Transverse colon (tissue), 4 donors: Measurements from ENCODE around the gene RTL10. TPM values are rescaled to one million over a fixed set of nuclear protein-coding genes. Genes with fewer than 3 reads are reported as not detected.

ENCODE experiments used
- DNase-seq: peaks from one replicate; pipeline ENCODE4 v3.0.0-alpha.2; 2019
- H3K27ac ChIP-seq, 4 donors: fragments of 200-600 bp; sonication (generic); 2 replicates each; pipeline ENCODE4 v1.5.1; 2016 to 2018; ENCODE audit warnings: inconsistent platforms in 4 of 4
- H3K27me3 ChIP-seq: fragments of 200-600 bp; sonication (generic); 2 replicates; pipeline ENCODE4 v1.5.1; 2017; ENCODE audit warnings: inconsistent platforms
- H3K36me3 ChIP-seq, 4 donors: fragments of 200-600 bp; sonication (generic); 2 replicates each; pipeline ENCODE4 v1.5.1; 2017 to 2019; ENCODE audit warnings: inconsistent platforms in 4 of 4
- H3K4me1 ChIP-seq, 4 donors: fragments of 200-600 bp; sonication (generic); 2 replicates each; pipeline ENCODE4 v1.5.1; 2017 to 2020; ENCODE audit warnings: inconsistent platforms in 4 of 4
- H3K4me3 ChIP-seq, 4 donors: fragments of 200-600 bp; sonication (generic); 1 replicate in 1 of 4; 2 replicates in 3 of 4; pipeline versions ENCODE4 v1.5.1 to v1.6.1; 2017 to 2019; ENCODE audit warnings: inconsistent platforms in 4 of 4
- H3K9me3 ChIP-seq, 2 donors: fragments of 200-600 bp; sonication (generic); 2 replicates each; pipeline ENCODE4 v1.5.1; 2017 to 2019; ENCODE audit warnings: inconsistent platforms in 2 of 2
- EP300 ChIP-seq: sonication (generic); formaldehyde crosslinking; IDR thresholded peaks from one replicate; pipeline ENCODE4 v1.6.1; 2017; ENCODE audit warnings: antibody characterized with exemption, low read depth
- POLR2A ChIP-seq: fragments of 450-650 bp; IDR thresholded peaks from one replicate; pipeline ENCODE4 v1.6.1; 2016; ENCODE audit warnings: antibody characterized with exemption, mild to moderate bottlenecking, moderate library complexity
- POLR2AphosphoS5 ChIP-seq, 3 donors: sonication (generic); formaldehyde crosslinking; IDR thresholded peaks; one replicate each; pipeline ENCODE4 v1.6.1; 2016; ENCODE audit warnings: antibody characterized with exemption in 3 of 3
- WGBS, 2 donors: methylation state at CpG; one replicate each; pipeline ENCODE4 v1.1.5; 2018; ENCODE audit warnings: low coverage in 1 of 2; 5-methylcytosine and 5-hydroxymethylcytosine counted together
- in situ Hi-C, 4 donors: fragments of 200-750 bp; cut with MboI; loops; one replicate each; pipeline versions ENCODE4 v1.15.0 to v1.15.1; 2017; ENCODE audit warnings: low sequenced_read_pairs in 3 of 4, low pct_ligation_motif_present in 1 of 4, low pct_unique_long_range_greater_than_20kb in 1 of 4
- intact Hi-C: fragments of 100-400 bp; cut with DNase I; formaldehyde crosslinking; loops from one replicate; pipeline ENCODE4 v1.15.1; 2023; ENCODE audit warnings: low total_unique reads
- total RNA-seq, 4 donors: library from RNA; depleted of rRNA; stranded (reverse); fragments of >200 nt; gene quantifications; one replicate each; pipeline ENCODE4 v1.1.0, GENCODE V29; 2016
- TF ChIP-seq, protein P1 (sequence below), 5 experiments: fragments of 200-600 bp in 3 of 5; fragments of 450-650 bp in 2 of 5; sonication (generic) in 3 of 5; IDR thresholded peaks; 1 replicate in 2 of 5; 2 replicates in 3 of 5; pipeline ENCODE4 v1.5.1; 2016 to 2017; ENCODE audit warnings: antibody characterized with exemption in 5 of 5, inconsistent platforms in 3 of 5, mild to moderate bottlenecking in 2 of 5, moderate library complexity in 1 of 5

RTL10 gene
- total RNA-seq, 4 donors from 2014 or later = 7.1 to 16.8 (median 7.8) TPM

DNA sequence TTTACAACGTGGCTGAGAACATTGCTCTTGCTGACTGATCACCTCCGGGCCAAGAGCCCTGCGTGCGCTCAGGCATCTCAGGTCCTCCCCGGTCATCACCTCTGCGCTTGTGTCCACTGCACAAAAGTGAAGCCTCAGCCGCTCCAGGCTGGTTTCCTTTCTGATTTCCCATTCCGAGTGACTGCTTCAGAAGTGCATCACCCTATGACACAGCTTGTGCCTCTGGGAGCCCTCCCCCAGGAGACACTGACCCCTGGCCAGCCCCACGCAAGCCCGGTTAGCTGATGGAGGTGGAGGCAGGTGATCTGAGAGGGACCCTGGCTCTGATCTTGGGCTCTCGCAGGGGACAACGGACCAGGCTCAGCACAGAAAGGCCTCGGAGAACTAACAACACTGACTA lies 38.3 kb upstream of the RTL10 start:
- no peaks in the 10 kb centered on the region for H3K9me3 ChIP-seq
- peak overlapping the region in 1 of 4 donors; percentile 43 for H3K27ac ChIP-seq
- intact Hi-C loops (no loop called here), in situ Hi-C loops (no loop called here)
- H3K4me3 ChIP-seq = no peak overlapping the region
- no peaks in the 10 kb centered on the region for H3K27me3 ChIP-seq
- H3K36me3 ChIP-seq = no peaks in the 10 kb centered on the region
- TF ChIP-seq, protein P1, sequence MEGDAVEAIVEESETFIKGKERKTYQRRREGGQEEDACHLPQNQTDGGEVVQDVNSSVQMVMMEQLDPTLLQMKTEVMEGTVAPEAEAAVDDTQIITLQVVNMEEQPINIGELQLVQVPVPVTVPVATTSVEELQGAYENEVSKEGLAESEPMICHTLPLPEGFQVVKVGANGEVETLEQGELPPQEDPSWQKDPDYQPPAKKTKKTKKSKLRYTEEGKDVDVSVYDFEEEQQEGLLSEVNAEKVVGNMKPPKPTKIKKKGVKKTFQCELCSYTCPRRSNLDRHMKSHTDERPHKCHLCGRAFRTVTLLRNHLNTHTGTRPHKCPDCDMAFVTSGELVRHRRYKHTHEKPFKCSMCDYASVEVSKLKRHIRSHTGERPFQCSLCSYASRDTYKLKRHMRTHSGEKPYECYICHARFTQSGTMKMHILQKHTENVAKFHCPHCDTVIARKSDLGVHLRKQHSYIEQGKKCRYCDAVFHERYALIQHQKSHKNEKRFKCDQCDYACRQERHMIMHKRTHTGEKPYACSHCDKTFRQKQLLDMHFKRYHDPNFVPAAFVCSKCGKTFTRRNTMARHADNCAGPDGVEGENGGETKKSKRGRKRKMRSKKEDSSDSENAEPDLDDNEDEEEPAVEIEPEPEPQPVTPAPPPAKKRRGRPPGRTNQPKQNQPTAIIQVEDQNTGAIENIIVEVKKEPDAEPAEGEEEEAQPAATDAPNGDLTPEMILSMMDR (IDR thresholded peaks at IDR 0.05) = no peak
- TF ChIP-seq EP300 (no peak), POLR2AphosphoS5 (IDR thresholded peaks at IDR 0.05) (no peak), POLR2A (no peak)
- no peak for DNase-seq
- H3K4me1 ChIP-seq = peaks cover 0 to 9% (median 4%) of the 10 kb centered on the region in 4 donors
- WGBS, 2 donors = 86 to 91% methylated on average over 5 to 13 of the region's 13 CpGs

DNA sequence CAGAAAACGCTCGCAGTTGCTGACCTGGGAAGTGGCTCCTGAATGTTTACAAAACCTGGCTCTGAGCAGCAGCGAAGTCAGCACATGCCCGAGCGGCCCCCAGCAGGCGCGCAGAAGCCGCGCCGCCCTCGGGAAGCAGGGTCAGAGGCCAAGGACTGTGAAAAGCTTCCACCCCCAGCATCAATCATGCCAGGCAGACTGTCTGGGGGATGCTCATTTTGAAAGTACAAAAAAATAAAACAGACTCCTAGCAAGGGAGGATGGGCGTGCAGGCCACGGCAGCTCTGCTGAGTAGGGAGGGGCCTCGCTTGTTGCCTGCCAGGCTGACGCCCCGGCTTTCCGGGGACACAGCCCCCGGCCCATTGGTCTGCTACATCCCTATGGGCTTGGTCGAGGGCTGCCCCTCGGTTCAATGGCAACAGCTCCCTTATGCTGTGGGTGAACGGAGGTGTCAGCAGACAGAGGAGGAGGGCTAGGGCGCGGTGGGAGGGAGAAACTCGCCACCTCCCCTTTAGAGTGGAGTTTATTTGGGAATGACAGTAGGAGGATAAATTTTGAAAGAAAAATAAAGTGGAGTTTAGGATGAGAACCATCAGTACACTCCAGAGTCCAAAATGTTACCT lies 37.7 kb upstream of the RTL10 start:
- Histone ChIP-seq H3K4me1 (peaks cover 0 to 9% (median 4%) of the 10 kb centered on the region in 4 donors), H3K4me3 (no peak overlapping the region), H3K36me3 (no peaks in the 10 kb centered on the region), H3K27ac (peak overlapping the region in 3 of 4 donors; percentile 43 to 62 (median 48)), H3K9me3 (no peaks in the 10 kb centered on the region), H3K27me3 (no peaks in the 10 kb centered on the region)
- intact Hi-C loops = no loop called here
- WGBS, 2 donors = 64 to 67% methylated on average over 13 to 24 of the region's 24 CpGs
- in situ Hi-C loops = no loop called here
- TF ChIP-seq POLR2AphosphoS5 (IDR thresholded peaks at IDR 0.05) = no peak
- no peak for TF ChIP-seq EP300
- TF ChIP-seq, protein P1 (IDR thresholded peaks at IDR 0.05) = no peak
- no peak for TF ChIP-seq POLR2A
- DNase-seq = no peak

DNA sequence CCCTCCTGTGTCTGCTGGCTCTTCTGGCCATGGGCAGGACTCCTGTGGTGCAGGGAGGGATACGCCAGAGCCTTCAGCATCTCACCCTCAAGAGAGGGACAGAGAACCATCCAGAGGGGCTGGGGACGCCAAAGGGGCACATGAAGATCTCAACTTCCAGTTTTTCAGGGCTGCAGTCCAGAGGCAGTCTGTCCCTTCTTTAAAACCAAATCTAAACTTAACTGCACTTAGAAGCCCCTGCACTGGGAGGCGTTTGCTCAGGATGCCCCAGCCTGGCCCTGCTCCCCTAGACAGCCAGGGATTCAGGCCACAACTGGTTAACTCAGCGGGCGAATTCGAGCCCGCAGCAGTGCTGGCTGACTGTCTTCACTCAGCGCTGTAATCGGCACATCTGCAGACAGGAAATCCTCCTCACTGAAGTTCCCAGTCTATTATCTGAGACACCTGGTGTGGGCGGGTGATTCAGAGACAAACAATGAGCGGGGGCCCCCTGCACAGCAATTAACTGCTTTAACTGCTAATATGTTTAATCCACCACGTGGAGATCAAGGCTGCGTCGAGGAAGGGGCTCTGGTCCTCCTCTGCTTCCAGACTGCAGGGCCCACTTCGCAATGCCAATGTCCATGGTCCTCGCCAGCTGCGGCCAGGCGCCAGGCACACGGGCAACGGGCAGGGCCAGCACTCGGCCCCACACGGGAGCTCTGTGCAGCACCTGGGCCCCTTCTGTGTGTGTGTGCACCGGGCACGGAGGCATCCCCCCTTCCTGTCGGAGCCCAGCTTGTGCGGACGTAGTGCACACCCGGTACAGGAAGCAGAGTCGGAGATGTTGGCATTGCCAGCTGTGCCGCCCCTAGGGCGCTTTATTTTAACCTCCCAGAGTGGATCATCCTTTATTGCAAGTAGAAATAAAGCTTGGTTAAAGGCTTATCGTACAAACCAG lies 36.9 kb upstream of the RTL10 start:
- Histone ChIP-seq H3K27ac (peak overlapping the region; percentile 38 to 62 (median 46)), H3K36me3 (no peaks in the 10 kb centered on the region), H3K4me1 (peaks cover 0 to 9% (median 4%) of the 10 kb centered on the region in 4 donors), H3K4me3 (no peak overlapping the region), H3K27me3 (no peaks in the 10 kb centered on the region), H3K9me3 (no peaks in the 10 kb centered on the region)
- 53 to 60% methylated on average over 1 to 32 of the region's 32 CpGs for WGBS, 2 donors
- DNase-seq = no peak
- TF ChIP-seq, protein P1 (IDR thresholded peaks at IDR 0.05) = no peak
- no peak for TF ChIP-seq POLR2AphosphoS5 (IDR thresholded peaks at IDR 0.05)
- no peak for TF ChIP-seq POLR2A
- TF ChIP-seq EP300 = no peak
- in situ Hi-C loops = no loop called here
- intact Hi-C loops = no loop called here
